ENCODE results near the gene CHRDL2.

DNA sequence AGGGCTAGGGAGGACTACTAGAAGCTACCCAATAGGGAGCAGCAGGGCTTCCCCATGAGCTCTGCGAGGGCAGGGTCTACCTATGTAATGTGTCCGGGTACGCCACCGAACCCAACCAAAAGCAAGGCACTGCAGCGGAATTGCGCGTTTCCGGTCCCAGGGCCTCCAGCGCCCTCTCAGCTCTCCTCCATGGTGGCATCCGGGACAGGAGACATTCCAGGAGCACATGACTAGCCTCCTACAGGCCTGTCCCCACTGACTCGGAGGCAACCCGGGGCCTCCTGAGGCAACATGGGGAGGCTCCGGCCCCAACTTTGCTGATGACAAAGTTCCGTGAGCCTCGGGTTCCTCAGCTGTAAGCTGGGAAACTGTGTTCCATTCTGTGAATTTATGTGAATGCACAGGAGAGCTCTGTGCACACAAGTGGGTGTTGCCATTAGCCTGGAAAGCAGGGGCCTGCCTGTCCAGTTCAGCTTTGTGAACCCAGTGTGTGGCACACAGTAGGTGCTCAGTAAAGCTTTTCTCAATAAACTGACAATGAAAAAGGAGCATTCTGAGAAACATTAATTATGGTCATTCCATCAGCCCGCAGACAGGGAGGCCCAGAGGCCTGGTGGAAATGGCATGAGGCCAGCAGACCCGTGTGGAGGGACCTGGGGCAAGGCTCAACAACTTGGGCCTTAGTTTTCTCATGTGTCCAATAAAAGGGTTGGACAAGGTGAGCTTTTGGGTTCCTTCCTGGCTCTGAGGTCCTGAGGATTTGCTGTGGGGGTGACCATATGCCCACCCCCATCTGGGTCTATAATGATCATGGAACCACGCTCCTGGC, 50.3 kb downstream of the CHRDL2 start:
- TF ChIP-seq CTCF (IDR thresholded peaks at IDR 0.05) (no peak), POLR2AphosphoS5 (IDR thresholded peaks at IDR 0.05) (peak; percentile 16)
